Measurements from ENCODE around the gene MYO7B.

The MYO7B gene

GRCh38 chr2:127535422-127535901 is at the start of gene MYO7B:
MYO7B (plus strand) TSS chr2:127535683; CDS start chr2:127559723, 24,040 bp downstream.
- peak; percentile 3 for DNase-seq

- no peak for DNase-seq
These were observed 49.8 kb upstream of the MYO7B start for GRCh38 chr2:127485694-127486071.

- DNase-seq, result no peak
These were observed 49.0 kb upstream of the MYO7B start for GRCh38 chr2:127486247-127487058.

GRCh38 chr2:127490283-127490682 is 45.2 kb upstream of the MYO7B start:
- no peak for DNase-seq

- no peak for DNase-seq
These were observed 37.1 kb upstream of the MYO7B start for GRCh38 chr2:127498386-127498785.

- no peak for DNase-seq
These were observed 32.0 kb upstream of the MYO7B start for GRCh38 chr2:127503491-127503890.

- DNase-seq, result no peak
These were observed 30.7 kb upstream of the MYO7B start for GRCh38 chr2:127504552-127505430.

- no peak for DNase-seq
These were observed 29.0 kb upstream of the MYO7B start for GRCh38 chr2:127506510-127506909.

- no peak for DNase-seq
These were observed 27.4 kb upstream of the MYO7B start for GRCh38 chr2:127508023-127508630.

GRCh38 chr2:127508631-127509034 is 26.9 kb upstream of the MYO7B start:
- DNase-seq, result peak; percentile 11

GRCh38 chr2:127510073-127510472 is 25.4 kb upstream of the MYO7B start:
- DNase-seq, result no peak

- no peak for DNase-seq
These were observed 24.3 kb upstream of the MYO7B start for GRCh38 chr2:127511090-127511695.

- DNase-seq, result no peak
These were observed 23.6 kb upstream of the MYO7B start for GRCh38 chr2:127511917-127512316.

GRCh38 chr2:127512362-127512761 is 23.1 kb upstream of the MYO7B start:
- no peak for DNase-seq

- no peak for DNase-seq
These were observed 21.4 kb upstream of the MYO7B start for GRCh38 chr2:127514076-127514475.

GRCh38 chr2:127514485-127514884 is 21.0 kb upstream of the MYO7B start:
- DNase-seq, result no peak

GRCh38 chr2:127515383-127515915 is 20.0 kb upstream of the MYO7B start:
- no peak for DNase-seq

GRCh38 chr2:127516041-127516762 is 19.3 kb upstream of the MYO7B start:
- no peak for DNase-seq

- no peak for DNase-seq
These were observed 18.0 kb upstream of the MYO7B start for GRCh38 chr2:127517465-127517864.

GRCh38 chr2:127520424-127520823 is 15.1 kb upstream of the MYO7B start:
- no peak for DNase-seq

GRCh38 chr2:127523269-127523939 is 12.1 kb upstream of the MYO7B start:
- no peak for DNase-seq

Measured in NCI-H1105 (cell line).